GM10266 (cell line): ENCODE results near the gene MAP7.

ENCODE experiments used
- DNase-seq: peaks from one replicate; pipeline ENCODE4 v3.0.0; 2012; ENCODE audit errors: extremely low spot score
- CTCF ChIP-seq: IDR thresholded peaks from 2 replicates; pipeline ENCODE4 v1.5.1; 2012; ENCODE audit warnings: mild to moderate bottlenecking, low read depth; ENCODE audit not compliant: control insufficient read depth, insufficient read depth; ENCODE audit errors: missing control alignments

The MAP7 gene

GRCh38 chr6:136548582-136549299 lies 1.5 kb downstream of the MAP7 start:
- no peak for TF ChIP-seq CTCF
- DNase-seq, result no peak

- no peak for DNase-seq
- TF ChIP-seq CTCF, result no peak
These were observed 2.4 kb downstream of the MAP7 start for GRCh38 chr6:136547871-136548270.

GRCh38 chr6:136547336-136547735 lies 2.9 kb downstream of the MAP7 start:
- peak; percentile 27 for DNase-seq
- TF ChIP-seq CTCF, result peak; percentile 33

- TF ChIP-seq CTCF, result no peak
These were observed 3.9 kb downstream of the MAP7 start for GRCh38 chr6:136546331-136546730.

GRCh38 chr6:136544326-136544725 lies 5.9 kb downstream of the MAP7 start:
- DNase-seq, result no peak
- TF ChIP-seq CTCF, result no peak

More at GRCh38 chr6:136546331-136546730, 3.9 kb downstream of the MAP7 start:
- no peak for DNase-seq

- no peak for DNase-seq
- TF ChIP-seq CTCF, result no peak
These were observed 8.8 kb downstream of the MAP7 start for GRCh38 chr6:136541395-136541794.

- no peak for DNase-seq
- no peak for TF ChIP-seq CTCF
These were observed 10.1 kb downstream of the MAP7 start for GRCh38 chr6:136539967-136540652.
